Measurements from ENCODE around the gene ARFGAP3. TPM values are rescaled to one million over a fixed set of nuclear protein-coding genes. Genes with fewer than 3 reads are reported as not detected.
"Not testable (repeated sequence)": the region's sequence is repeated elsewhere in the genome, so short reads cannot be mapped to it uniquely, and the experiment has no call there.

ARFGAP3 gene
- total RNA-seq, 1 donor from 2014 or later: 72.1 TPM

DNA sequence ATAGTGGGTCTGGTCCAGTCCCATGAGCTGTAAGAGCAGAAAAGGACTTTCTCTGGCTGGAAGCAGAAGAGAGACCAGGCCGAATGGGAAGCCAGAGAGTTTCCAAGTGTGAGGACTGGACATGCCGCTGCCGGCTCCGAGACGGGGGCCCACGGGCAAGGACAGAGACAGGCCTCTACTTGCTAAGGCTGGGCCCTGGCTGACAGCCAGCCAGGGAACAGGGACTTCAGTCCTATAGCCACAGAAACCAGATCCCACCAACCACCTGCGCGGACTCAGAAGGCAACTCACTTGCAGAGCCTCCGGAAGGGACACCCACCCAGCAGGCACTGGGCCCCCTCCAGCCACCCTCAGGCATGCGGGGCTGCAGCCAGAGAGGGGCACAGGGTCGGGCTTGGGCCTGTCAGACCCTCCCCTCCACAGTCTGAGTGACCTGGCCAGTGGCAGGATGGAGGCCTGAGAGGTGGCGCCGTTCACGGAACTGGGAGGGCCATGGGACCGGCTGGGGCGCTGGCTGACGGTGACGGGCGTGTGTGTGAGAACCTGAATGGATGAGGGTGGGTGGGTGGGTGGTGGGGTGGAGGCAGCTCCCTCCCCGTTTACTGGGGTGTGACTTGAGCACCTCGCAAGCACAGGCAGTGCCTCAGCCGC, 88.6 kb downstream of the ARFGAP3 start:
- no peak for DNase-seq

DNA sequence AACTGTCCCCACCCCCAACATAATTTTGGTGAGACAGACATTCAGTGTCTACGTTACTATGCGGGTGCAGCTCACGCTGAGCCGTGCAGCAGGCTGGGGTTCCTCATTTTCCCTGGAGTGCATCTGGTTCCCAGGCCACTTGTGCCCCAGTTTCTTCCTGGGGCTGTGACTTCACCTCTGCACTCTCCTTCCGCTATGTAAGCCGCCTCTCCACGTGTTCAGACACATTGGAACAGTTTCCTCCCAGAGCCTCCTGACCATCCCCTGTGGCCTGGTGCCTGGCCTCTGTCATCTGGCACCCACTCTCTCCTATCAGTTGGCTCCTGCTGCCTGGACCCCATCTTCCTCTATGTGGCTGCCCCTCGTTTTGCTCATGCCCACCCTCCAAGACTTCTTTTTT, 90.2 kb downstream of the ARFGAP3 start:
- no peak for DNase-seq

DNA sequence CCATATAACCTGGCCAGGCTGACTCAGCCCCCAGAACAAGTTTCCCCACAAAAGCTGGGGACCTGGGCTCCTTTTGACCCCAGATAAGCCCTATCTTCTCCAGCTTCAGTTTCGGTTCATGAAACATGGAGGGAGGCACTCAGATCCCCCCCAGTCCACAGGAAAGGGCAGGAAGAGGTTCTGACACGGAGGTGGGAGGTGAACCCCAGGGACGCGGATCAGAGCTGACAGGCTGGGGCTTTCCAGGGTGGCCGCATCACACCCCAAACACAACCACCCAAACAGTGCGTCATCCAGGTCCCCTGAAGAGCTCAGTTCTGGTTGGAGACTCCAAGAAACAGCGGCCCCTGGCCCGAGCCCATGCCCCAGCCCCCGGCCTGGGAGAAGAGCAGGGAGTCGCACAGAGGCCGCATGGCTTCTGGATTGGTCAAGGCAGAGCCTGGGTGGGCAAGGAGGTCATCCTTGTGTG, 92.1 kb downstream of the ARFGAP3 start:
- no peak for DNase-seq

DNA sequence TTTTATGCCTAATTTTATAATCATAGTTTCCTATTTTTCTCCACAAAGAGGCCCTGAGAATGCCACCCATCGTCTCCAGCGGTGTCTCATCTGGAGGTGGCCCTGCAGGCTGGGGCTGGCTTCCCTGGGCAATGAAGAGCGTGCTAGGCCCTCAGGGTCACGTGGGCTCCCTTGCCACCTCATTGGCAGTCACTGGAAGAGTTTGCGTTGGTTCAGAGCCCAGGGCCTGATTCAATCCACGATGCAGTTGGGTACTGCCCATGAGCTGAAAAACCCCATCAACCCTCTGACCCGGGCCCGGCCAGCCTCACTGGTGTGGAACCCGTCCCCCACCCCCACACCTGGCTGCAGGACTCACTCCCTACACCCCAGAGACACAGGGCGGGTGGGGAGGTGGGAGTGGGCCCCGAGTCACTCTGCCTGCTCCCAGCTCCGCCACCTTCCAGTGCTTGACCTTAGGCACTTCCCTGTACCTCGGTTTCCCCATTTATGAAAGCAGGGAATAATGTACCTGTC, 93.0 kb downstream of the ARFGAP3 start:
- no peak for DNase-seq

DNA sequence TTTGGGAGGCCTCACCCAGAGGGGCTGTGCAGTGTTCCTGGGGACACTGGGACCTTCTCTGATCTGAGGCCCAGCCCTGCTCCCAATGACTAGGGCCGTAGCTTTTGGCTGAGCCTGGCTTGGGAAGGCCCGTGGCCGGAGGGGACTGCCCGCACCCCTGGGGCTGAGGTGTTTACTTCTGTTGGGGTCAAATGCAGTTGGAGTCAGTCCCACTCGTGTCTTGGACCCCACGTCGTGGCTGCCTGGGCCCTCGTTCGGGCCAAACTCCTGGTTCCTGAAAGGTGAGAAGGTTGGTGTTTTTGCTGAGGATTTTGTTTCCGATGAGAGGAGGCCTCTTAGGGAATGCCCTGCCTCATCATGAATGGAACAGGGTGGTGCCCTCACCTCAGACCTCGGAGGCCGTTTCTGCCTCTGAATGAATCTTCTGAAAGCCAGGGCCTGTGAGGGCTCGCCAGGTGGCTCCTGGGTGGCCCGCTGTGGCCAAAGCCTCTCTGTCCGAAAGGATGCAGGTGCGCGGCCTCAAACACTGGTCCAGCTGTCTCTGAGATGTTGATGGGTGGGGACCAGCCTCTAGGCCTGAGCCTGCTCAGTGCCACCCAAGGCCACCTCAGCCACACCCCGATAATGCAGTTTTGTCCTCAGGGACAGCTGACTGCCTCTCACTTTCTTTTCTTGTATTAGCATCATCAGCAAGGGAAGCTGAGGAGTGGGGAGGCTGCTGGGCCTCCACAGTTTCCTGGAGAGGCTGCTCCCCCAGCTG, 96.1 kb downstream of the ARFGAP3 start:
- no peak for DNase-seq

DNA sequence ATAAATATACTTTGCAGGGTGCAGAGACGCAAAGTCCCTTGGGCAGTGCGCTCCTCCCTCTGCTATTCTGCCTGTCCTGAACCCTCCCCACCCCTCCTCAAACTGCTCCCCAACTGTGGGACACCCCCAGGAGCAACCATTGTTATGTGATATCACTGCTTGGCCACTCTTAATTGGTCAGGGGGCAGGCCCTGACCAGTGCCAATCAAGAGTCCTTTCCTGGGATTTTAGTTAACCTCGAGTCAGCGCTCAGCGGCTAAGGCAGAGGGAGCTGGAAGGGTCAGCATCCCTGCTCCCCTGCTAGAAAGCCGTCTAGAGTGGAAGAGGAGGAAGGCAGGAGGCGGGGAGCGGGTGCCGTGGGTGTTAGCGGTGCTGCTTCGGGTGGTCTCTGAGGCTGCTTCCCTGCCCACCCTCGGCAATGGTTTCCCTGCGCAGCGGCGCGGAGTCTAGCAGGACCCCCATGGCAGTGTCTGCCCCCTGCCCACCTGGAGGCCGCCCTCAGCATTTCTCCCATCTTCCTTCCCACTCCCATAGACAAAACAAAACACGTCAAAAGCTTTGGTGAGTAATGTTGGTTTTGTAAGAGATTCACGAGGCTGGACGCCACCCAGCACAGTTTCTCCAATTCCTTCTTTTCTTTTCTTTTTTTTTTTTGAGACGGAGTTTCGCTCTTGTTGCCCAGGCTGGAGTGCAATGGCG, 98.0 kb downstream of the ARFGAP3 start:
- no peak for DNase-seq

DNA sequence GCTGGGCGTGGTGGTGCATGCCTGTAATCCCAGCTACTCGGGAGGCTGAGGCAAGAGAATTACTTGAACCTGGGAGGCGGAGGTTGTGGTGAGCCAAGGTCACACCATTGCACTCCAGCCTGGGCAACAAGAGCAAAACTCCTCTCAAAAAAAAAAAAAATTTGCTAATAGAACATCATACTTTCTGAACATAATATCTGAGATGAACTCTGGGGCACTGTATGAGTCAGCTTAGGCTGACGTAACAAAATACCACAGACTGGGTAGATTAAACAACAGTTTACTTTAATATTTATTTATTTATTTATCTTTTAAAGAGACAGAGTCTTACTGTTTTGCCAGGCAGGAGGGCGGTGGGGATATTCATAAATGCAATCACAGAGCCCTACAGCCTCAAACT, 101.5 kb downstream of the ARFGAP3 start:
- not testable (repeated sequence) for DNase-seq

DNA sequence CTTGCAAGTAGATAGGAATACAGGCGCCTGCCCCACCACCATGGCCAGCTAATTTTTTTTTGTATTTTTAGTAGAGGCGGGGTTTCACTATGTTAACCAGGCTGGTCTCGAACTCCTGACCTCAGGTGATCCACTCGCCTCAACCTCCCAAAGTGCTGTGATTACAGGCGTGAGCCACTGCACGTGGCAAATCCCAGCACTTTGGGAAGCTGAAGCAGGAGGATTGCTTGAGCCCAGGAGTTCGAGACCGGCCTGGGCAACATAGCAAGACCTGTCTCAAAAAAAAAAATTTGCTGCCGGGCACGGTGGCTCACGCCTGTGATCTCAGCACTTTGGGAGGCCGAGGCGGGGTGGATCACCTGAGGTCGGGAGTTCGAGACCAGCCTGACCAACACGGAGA, 102.0 kb downstream of the ARFGAP3 start:
- DNase-seq: not testable (repeated sequence)

DNA sequence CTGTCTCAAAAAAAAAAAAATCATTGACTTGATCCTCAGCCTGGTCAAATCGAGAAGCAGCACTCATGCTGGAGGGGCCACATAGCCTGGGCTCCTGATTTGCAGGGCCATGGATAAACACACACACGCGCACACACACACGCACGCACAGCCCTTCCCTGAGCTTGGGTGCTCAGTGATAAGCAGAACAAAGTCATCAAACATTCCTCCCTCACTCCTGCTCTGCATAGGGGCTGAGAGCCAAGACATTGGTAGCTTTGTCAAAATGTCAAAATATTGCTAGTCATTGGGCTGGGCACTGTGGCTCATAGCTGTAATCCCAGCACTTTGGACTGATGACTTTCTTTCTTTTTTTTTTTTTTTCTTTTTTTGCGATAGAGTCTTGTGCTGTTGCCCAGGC, 102.4 kb downstream of the ARFGAP3 start:
- DNase-seq: no peak

DNA sequence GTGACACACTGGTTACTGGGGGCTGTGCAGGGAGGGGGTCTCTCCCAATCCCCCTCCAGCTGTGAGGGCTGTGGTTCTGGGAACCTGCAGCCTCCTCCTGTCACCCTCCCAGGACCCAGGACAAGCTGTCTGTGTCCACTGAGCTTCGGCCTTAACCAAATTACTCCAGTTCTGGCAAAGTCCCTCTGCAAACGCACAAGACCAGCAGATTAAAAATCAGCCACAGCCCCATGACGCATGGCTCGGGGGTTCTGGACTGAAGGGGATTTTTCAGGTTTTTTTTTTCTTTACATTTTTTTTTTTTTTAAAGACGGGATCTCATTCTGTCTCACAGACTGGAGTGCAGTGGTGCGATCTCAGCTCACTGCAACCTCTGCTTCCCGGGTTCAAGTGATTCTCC, 104.2 kb downstream of the ARFGAP3 start:
- no peak for DNase-seq

DNA sequence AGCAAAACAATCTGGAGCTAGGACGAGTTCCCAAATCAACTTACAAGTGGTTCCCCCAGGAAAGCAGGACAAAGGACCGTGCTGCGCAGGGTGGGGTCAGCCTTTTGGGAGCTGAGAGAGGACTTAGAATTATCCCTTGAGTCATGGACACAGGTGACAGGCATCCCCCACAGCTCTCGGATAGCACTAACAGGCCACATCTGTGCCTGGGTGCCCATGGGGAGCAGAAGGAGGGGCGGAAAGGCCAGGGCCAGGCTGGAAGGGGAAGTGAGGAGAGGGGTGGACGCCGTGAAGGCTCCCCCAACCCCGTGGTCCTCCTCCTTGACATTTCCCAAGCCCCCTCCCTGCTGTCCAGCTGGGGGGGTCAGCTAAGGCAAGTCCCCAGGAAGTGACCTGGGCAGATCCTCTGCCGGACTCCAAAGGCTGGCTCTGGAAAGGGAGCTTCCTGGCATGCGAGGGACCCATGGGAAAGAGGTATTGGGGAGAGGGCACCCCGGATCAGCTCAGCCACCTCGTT, 104.8 kb downstream of the ARFGAP3 start:
- no peak for DNase-seq

DNA sequence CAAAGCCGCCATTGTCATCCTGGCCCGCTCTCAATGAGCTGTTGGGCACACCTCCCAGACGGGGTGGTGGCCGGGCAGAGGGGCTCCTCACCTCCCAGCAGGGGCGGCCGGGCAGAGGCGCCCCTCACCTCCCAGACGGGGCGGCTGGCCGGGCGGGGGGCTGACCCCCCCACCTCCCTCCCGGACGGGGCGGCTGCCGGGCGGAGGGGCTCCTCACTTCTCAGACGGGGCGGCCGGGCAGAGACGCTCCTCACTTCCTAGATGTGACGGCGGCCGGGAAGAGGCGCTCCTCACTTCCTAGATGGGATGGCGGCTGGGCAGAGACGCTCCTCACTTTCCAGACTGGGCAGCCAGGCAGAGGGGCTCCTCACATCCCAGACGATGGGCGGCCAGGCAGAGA, 106.7 kb downstream of the ARFGAP3 start:
- DNase-seq: not testable (repeated sequence)

DNA sequence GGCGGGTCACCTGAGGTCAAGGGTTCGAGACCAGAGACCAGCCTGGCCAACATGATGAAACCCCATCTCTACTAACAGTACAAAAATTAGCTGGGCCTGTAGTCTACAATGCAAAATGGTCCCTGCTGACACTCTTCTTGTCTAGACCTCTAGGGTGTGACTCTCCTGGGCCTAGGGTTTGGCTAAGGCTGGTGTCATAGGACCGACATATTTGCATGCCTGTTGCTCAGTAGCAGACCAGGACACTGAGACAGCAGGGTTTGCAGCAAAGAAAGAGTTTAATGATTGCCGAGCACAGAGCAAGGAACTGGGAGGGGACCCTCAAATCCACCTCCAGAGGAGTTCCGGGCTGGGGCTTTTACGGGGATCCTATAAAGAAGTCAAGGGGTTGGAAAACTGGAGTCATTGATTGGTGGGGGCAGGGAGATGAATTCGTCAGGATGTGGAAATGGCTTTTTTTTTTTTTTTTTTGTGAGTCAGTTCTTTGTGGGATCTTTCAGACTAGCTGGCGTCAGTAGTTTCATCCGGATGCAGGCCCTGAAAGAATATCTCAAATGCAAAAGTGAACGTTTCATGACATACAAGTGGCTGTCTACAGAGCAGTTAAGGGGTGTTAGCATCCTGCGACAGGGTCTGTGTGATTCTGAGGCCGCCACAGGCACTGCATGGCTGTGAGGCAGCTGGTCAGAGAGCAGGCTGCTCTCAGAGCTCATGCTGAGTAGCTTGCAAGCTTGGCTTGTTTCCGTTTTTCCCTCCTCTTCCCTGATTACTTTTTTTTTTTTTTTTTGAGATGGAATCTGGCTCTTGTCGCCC, 109.2 kb downstream of the ARFGAP3 start:
- no peak for DNase-seq

Small RNA genes within 50 kb of the gene (small RNA-seq; reads per million reads assigned to genes)
- gene RF00019: not detected

Other genes starting within 250 kb of the ARFGAP3 start
- gene POLDIP3, start 242.4 kb downstream of the ARFGAP3 start, total RNA-seq: 27.1 TPM
- 0.31 TPM for gene ATP5MGL, start 216.7 kb downstream of the ARFGAP3 start, total RNA-seq
- gene CYB5R3, start 207.9 kb downstream of the ARFGAP3 start, total RNA-seq: 14.0 TPM
- 0.31 TPM for gene A4GALT, start 136.4 kb downstream of the ARFGAP3 start, total RNA-seq
- 19.2 TPM for gene PACSIN2, start 157.9 kb upstream of the ARFGAP3 start, total RNA-seq
- gene TTLL1, start 232.1 kb upstream of the ARFGAP3 start, total RNA-seq: 46.9 TPM

Data from occipital lobe (tissue), 3 donors.